RWPE2 (cell line): Measurements from ENCODE around the gene RIMS4.

Experiments used
- ATAC-seq: fragments of 200-7000 bp; cut with Tn5 transposase; 3 replicates; pipeline ENCODE4 v1.9.1; 2021; ENCODE audit warnings: low read depth
- DNase-seq: peaks from one replicate; pipeline ENCODE4 v3.0.0-alpha.2; 2020; ENCODE audit warnings: low spot score
- H3K27ac ChIP-seq: fragments of 450-650 bp; 2 replicates; pipeline ENCODE4 v1.5.1; 2017; ENCODE audit warnings: mild to moderate bottlenecking; ENCODE audit not compliant: poor library complexity, severe bottlenecking
- H3K27me3 ChIP-seq: fragments of 250-450 bp; sonication (Bioruptor Pico); 2 replicates; pipeline ENCODE4 v1.5.1; 2021; ENCODE audit warnings: mild to moderate bottlenecking, moderate library complexity; ENCODE audit not compliant: insufficient read depth, poor library complexity, severe bottlenecking
- H3K36me3 ChIP-seq: fragments of 250-450 bp; sonication (Bioruptor Pico); 2 replicates; pipeline ENCODE4 v1.5.1; 2020; ENCODE audit warnings: low read depth, mild to moderate bottlenecking, moderate library complexity
- H3K4me1 ChIP-seq: fragments of 250-450 bp; sonication (Bioruptor Pico); 2 replicates; pipeline ENCODE4 v1.5.1; 2021; ENCODE audit warnings: mild to moderate bottlenecking, moderate library complexity; ENCODE audit not compliant: insufficient read depth, poor library complexity, severe bottlenecking
- H3K4me3 ChIP-seq: fragments of 250-450 bp; sonication (Bioruptor Pico); 2 replicates; pipeline ENCODE4 v1.5.1; 2021; ENCODE audit warnings: mild to moderate bottlenecking, moderate library complexity; ENCODE audit not compliant: severe bottlenecking
- H3K9me3 ChIP-seq: fragments of 250-450 bp; sonication (Bioruptor Pico); 2 replicates; pipeline ENCODE4 v1.5.1; 2021; ENCODE audit warnings: mild to moderate bottlenecking, moderate library complexity; ENCODE audit not compliant: severe bottlenecking
- TF ChIP-seq, protein P1 (sequence below): fragments of 450-650 bp; IDR thresholded peaks from one replicate; pipeline ENCODE4 v1.5.1; 2017; ENCODE audit warnings: mild to moderate bottlenecking, moderate library complexity; ENCODE audit not compliant: poor library complexity, severe bottlenecking

The RIMS4 gene

DNA sequence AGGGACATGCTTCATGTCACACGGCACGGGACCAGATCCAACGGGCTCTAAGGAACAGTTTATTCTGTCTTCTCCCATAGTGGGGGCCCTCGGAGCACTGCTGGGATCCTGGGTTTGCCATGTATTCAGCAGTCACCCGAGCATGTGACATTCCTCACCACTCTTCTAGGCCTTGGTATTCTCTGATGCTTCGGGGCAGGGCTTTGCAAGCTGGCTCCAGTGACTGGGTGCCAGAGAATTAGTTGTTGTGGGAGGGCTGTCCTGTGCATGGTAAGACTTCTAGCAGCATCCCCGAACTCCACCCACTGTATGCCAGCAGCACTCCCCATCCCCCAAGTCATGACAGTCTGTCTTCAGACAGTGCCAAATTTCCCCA is 89.7 kb downstream of the RIMS4 start:
- Histone ChIP-seq H3K4me1 (peaks cover 33% of the 10 kb centered on the region), H3K4me3 (no peak overlapping the region), H3K36me3 (no peaks in the 10 kb centered on the region), H3K27ac (peak overlapping the region; percentile 84), H3K9me3 (no peaks in the 10 kb centered on the region), H3K27me3 (no peaks in the 10 kb centered on the region)
- TF ChIP-seq, protein P1, sequence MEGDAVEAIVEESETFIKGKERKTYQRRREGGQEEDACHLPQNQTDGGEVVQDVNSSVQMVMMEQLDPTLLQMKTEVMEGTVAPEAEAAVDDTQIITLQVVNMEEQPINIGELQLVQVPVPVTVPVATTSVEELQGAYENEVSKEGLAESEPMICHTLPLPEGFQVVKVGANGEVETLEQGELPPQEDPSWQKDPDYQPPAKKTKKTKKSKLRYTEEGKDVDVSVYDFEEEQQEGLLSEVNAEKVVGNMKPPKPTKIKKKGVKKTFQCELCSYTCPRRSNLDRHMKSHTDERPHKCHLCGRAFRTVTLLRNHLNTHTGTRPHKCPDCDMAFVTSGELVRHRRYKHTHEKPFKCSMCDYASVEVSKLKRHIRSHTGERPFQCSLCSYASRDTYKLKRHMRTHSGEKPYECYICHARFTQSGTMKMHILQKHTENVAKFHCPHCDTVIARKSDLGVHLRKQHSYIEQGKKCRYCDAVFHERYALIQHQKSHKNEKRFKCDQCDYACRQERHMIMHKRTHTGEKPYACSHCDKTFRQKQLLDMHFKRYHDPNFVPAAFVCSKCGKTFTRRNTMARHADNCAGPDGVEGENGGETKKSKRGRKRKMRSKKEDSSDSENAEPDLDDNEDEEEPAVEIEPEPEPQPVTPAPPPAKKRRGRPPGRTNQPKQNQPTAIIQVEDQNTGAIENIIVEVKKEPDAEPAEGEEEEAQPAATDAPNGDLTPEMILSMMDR: no peak
- DNase-seq: peak; percentile 95
- ATAC-seq: peak; percentile 85

- no peak for ATAC-seq
- TF ChIP-seq, protein P1: no peak
- Histone ChIP-seq H3K27ac (peak overlapping the region; percentile 84), H3K9me3 (no peaks in the 10 kb centered on the region), H3K36me3 (no peaks in the 10 kb centered on the region), H3K4me3 (no peak overlapping the region), H3K4me1 (peaks cover 41% of the 10 kb centered on the region), H3K27me3 (no peaks in the 10 kb centered on the region)
- DNase-seq: no peak
Measured at GRCh38 chr20:44719841-44720240, 90.5 kb downstream of the RIMS4 start.

DNA sequence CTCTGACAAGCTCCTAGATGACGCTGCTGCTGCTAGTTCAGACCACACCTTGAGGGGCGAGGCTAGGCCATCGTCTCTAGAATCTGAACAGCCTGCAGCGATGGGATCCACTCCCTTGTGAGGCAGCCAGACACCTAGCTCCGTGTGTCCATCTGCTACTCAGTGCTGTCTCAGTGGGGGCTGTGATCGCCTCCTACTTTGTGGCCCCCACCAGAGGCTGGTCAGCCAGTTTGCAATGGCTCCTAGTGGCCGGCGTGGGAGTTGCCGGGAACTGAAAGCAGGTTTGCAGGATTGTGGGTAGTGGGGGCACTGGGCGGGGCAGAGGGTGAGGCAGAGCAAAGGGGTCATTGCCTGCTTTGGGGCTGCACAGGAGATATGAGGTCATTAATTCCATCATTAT is 92.4 kb downstream of the RIMS4 start:
- H3K36me3 ChIP-seq: no peaks in the 10 kb centered on the region
- TF ChIP-seq, protein P1: peak; percentile 41
- H3K4me1 ChIP-seq: peaks cover 49% of the 10 kb centered on the region
- H3K27me3 ChIP-seq: no peaks in the 10 kb centered on the region
- no peak for DNase-seq
- no peaks in the 10 kb centered on the region for H3K9me3 ChIP-seq
- H3K4me3 ChIP-seq: no peak overlapping the region
- H3K27ac ChIP-seq: no peak overlapping the region
- no peak for ATAC-seq

DNA sequence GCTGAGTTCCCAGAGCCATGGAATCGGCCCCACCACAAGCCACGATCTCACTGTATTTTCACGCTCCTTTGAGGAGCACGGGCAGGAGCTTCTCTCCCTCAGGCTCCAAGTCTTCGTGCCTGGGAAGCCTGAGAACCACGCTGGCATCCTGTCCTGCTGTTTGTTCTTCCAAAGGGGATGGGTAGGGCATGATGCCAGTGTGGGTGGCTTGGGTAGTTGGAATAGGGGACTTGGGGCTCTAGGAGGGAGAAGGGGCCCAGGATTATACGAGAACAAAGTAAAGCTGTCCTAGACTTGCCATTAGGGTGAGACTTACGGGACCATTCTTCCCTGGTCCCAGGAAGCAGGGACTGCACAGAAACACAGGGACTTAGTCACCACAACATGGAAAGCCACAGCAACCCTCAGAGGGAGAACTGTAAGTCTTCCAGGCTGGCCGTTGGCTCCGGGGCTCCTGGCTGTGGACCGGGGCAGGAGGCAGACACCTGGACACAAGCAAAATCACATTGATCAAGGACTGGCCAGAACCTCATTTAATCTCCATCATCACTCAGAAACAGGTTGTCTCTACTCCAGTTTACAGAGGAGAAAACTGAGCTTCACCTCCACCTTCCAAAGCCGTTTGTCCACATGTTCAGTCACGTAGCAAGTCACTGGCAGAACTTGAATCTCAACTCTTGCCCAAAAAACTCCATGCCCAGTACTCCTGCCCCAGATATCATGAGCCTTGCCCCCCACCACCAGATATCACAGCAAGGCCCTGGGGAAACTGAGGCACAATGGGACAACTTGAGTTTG is 93.8 kb downstream of the RIMS4 start:
- H3K36me3 ChIP-seq: no peaks in the 10 kb centered on the region
- TF ChIP-seq, protein P1: no peak
- no peak overlapping the region for H3K27ac ChIP-seq
- H3K4me1 ChIP-seq: peaks cover 45% of the 10 kb centered on the region
- ATAC-seq (no peak), DNase-seq (peak; percentile 75)
- H3K4me3 ChIP-seq: no peak overlapping the region
- no peaks in the 10 kb centered on the region for H3K9me3 ChIP-seq
- H3K27me3 ChIP-seq: no peaks in the 10 kb centered on the region
